HG03469 (cell line): Measurements from ENCODE around the gene IGFBP1.

Experiments
- ATAC-seq: cut with Tn5 transposase; IDR thresholded peaks from one replicate; pipeline ENCODE4 v1.9.1; 2021; ENCODE audit warnings: mild to moderate bottlenecking, moderate library complexity, moderate number of reproducible peaks; ENCODE audit not compliant: unreplicated experiment

IGFBP1 gene

DNA sequence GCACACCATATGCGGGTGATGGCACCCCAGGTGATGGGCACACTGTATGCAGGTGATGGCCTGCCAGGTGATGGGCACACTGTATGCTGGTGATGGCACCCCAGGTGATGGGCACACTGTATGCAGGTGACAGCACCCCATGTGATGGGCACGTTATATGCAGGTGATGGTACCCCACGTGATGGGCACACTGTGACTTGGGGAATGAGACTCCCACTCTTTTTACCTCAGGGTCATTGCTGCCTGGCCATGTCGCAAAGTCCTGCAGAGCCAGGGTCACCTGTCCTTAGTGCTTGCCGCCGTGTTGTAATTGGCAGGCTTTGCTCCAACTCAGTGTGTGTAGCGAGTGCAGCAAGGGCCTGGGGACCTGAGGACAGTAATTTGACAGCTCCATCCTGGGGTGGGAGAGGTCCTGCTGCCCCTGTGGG, 7.8 kb upstream of the IGFBP1 start:
- no peak for ATAC-seq

DNA sequence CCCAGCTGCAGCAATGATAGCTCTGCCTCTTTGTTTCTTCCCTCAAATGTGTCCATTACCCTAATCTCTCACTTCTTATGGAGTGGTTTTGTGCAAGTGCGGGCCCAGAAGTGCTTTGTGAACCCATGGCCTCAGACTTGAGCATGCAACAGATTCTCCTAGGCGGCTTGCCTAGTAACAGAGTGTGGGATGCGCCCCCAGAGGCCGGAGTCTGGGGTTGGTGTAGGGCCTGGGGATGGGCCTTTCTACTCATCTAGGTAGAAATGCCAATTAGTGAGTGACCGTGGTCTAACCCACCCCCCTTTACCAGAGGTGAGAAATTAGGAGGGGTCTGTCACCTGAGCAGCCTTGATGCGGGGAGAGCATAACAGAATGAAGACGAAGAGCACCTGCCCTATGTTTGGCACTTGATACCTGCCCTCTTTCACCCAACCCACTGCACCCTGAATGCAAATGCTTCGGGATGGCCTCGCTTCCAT, 7.0 kb upstream of the IGFBP1 start:
- ATAC-seq: no peak

DNA sequence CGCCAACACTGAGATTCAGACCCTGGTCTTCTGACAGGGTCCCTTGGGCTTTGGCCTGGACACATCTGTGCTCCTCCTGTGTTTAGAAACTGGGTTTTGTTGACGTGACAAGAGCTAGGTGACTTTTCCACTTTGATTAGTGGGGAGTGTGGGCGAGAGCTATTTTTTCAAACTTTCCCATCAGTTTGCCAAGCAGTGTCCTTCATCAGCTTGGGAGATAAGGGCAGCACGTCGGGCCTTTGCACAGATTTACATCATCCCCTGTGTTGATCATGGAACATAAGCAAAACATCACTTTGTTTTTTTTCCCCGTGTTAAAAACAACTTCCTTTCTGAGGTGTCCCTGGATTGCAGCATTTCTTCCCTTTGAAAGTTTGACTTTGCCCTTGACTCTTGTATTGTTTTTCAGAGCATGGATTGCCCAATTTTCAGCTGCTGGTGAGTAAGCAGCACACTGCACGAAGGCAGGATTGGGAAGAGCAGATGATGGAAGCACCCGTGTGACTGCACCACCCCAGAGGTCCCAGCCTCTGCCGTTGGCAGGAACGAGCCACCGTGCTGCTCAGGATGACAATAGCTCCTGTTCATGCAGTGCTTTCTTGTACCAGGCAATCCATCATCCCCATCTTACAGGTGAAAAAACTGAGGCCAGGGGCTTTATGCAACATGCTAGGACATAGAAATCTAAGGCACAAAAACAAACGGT, 6.4 kb upstream of the IGFBP1 start:
- ATAC-seq: no peak

DNA sequence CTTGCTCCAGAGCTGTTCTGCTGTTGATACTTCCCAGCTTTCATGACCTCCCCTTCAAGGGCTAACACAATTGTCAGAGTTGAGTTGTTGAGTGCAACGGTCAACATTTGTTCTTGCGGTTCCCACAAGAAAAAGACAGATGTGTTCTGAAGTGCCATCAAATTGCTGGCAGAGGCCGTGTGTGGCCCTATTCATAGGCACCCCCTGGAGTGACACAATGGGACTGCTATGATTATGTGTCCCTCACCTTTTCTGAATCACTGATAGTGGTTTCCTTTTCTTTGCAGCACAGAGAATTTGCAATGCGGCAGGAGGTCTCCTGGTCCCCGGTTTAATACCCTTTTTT, 5.8 kb upstream of the IGFBP1 start:
- ATAC-seq: no peak

DNA sequence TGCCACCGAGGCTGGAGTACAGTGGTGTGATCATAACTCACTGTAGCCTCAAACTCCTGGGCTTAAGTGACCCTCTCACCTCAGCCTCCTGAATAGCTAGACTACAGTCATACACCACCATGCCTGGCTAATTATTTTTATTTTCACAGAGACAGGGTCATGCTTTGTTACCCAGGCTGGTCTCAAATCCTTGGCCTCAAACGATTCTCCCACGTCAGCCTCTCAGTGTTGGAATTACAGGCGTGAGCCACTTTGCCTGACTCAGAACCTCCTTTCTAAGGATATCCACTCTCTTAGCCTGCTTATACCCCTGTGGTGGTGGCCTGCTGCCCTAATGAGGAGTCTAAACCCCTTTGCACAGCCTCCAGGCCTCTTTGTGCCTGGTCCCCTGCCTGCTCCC, 4.2 kb upstream of the IGFBP1 start:
- ATAC-seq: no peak

DNA sequence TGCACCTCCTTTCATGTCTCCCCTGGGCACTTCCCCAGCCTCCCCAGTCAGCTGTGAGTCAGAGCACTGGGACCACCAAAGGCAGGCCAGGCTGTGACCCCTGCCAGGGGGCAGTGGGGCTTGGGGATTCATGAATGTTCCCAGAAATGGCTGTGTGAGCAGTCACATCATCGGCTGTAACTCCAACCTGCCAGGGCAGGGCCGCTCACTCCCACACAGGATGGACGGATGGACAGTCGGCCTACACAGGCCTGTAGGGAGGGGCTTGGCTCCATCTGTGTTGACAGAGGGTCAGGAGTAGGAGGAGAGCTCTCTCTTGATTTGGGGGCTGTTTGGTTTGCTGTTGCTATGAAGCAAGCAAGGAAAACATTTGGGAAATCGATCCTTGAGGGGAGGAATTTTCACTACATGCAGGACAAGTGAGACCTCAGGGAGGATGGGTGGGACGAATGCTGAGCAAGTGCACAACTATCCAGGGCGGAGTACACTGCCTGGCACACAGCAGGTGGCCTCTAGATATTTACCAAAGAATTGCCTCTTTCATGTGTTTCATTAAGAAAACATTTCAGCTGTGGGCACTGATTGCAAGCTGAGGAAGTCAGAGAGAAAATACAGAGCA, 2.9 kb upstream of the IGFBP1 start:
- ATAC-seq: no peak

DNA sequence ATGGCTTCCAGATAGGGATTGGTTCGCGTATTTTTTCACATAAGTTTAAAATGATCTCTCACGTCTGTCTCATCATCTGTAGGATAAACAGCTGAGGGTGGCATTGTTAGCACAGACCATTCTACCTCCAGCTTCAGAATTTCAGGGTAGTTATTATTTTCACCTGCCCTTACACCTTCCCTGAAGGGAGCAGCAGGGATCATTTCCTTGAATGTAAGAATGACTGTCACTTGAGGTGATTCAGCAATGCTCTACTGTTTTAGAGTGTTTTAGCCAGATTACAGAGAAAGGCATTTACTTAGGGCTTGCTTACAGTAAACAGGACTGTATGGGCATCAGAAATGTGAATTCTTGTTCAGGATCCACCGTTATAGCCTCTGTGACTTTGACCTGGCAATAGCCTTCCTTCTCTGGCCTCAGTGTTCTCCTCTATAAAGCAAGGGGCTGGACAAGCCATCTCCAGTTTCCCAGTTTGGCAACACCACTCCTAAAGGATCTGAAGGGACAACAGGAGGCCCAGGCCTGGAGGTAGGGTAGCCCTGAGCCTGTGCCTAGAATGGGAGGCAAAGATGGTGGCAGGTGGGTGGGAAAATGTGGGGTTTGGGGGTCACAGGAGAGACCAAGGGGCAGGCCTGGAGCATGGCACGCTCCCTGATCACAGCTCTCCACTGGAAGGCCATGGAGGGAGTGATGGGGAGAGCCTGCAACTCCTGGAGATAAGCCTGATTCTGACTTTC, 1.2 kb upstream of the IGFBP1 start:
- no peak for ATAC-seq

DNA sequence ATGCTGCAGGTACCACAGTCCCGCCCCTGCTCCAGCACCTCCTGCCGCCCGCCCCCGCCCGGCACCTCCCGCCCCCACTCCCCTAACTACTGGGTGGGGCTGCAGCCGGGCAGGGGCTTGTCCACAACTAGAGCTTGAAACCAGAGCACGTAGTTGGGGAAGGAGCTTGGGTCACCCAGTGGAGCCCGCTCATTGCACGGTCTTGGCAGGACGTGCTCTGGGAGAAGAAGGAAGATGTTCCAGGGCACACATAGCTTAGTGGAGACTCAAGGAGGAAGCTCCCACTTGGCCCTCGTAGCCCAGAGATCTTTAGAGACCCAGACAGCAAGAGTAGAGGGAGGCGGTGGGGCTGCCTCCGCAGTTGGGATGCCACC, 692 bp downstream of the IGFBP1 start:
- ATAC-seq: no peak

DNA sequence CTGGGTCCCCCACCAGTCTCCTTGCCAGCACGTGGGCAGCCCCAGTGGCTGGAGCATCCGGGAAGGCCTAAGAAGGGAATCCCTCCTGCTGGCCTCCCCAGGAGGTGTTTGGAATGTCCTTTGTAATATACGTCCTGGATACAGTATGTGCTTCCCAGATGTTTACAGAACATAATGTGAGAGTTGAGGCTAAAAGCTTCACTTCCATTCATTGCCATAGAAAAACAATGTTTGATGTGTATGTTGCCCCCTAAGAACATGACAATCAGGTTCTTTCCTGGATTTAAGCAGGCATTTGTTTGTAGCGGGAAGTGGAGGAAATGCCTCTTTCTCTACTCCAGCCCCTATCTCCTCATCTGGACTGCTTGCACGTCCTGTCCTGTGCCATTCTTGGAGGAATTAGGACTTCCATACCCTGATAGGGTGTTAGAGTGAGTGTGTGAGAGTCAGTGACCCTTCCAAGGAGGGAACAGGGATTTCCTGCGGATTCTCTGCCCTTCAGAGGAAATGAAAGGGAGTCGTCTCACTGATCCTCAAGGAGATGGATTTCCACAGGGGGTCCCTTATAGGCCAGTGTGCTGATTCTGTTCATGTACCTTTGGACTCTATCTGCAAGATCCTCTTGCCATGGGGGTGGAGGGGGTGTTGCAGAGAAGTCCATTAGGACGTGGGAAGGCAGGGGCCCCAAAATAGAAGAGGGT, 1.2 kb downstream of the IGFBP1 start:
- no peak for ATAC-seq

DNA sequence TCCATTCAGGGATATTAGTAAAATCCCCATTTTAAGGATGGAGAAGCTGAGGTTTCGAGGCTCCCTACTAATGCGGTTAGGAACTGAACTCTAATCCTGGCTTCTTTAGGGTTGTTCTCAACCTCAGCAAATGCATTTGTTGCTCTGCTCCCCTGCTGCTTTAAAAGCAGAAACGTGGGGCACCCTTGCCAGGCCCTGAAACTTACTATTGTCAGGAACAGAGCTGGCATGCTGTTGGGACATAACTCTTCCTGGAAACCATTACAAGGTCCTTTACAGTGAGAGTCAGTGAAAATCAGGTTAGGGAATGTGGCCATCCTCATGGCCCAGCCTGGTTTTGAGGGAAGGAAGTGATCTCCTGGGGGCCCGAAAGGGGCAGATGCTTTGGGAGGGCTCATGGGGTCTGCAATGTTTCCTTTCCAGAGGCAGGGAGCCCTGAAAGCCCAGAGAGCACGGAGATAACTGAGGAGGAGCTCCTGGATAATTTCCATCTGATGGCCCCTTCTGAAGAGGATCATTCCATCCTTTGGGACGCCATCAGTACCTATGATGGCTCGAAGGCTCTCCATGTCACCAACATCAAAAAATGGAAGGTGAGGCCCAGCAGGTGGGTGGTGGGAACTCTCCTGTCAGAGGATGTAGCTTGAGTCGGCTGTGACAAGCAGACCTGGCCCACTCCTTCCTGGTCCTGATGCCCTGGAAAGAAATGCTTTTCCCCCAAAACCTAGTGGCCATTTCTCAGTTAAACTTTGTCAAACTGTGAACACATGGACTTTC, 2.0 kb downstream of the IGFBP1 start:
- ATAC-seq: no peak

DNA sequence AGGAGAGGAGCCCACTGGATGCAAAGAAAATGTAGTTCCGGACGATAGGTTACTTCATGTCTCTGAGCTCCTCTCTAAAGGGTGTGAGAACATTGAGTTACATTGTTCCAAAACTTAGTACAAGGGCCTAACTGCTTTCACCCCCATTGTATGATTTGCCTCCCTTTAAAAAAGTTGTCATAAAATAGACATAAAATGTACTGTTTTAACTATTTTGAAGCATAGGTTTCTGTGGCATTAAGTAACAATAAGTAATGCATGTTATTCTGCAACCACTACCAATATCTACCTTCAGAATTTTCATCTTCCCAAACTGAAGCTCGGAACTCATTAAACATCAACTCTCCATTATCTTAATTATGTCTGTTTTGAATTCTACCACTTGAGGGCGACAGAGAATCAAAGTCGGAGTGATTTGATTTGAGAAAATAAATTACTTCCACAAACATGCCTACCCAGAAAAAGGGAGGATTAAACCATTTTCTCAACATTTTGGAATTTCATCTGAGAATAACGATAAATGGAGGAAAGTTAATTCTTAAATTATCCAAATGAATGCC, 2.7 kb downstream of the IGFBP1 start:
- ATAC-seq: no peak

DNA sequence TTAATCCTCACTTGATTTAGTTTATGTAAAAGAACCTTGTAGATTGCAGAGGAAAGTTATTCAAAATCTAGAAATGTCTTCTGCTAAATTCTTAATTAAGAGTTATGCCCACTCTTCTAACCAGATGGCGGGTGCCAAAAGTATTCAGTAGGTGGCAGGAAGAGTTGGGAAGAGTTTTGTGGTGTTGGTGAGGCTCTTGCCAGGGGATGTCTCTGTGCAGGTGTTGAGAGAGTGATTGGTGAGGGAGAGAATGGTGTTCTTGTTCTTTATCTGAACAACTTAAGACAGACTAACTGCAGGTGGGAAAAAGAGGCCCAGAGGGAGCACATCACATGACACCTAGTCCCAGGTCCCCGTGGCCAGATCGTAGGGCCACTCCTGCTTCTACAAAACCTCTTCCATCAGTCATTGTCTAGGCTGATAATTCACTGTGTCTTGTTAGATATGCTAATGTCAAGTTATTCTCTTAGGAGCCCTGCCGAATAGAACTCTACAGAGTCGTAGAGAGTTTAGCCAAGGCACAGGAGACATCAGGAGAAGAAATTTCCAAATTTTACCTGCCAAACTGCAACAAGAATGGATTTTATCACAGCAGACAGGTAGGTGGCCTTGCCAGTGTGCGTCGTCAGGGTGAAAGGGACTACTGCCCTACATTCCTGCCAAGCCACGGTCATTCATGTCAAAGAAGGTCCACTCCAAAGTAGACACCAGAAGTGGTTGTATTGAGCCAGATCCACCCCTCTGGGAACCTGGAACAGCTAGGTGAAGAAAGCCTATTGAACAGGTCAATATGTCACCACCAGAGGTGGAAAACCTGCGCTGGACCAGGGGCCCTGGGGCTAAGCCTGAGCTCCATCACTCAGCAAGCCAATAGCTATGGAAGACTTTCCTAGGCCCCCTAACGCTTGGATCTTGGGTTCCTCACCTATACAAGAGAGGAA, 3.4 kb downstream of the IGFBP1 start:
- ATAC-seq: no peak

DNA sequence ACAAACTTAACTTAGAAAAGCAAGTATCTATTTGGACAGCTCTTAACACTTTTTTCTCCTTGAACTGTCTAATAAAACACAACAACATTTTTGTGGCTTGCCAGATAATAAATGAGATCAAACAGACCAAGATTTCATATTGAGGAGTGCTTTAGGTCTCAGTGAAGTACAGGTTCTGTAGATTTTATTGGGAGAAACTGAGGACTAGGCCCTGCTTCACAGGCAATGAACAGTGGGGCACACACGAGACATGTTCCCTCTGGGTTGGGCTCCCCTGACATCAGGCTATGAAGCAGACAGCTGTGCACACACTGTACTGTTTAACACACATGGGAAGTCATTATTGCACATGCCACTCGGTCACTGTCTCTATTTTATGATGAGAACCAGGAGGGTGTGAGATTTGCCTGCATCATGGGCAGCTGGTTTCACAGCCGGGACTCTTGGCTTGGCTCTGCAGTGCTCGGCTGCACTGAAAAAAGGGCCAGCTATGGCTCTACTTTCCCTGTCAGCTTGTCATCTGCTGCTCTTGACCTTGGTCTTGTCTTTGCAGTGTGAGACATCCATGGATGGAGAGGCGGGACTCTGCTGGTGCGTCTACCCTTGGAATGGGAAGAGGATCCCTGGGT, 4.2 kb downstream of the IGFBP1 start:
- no peak for ATAC-seq

DNA sequence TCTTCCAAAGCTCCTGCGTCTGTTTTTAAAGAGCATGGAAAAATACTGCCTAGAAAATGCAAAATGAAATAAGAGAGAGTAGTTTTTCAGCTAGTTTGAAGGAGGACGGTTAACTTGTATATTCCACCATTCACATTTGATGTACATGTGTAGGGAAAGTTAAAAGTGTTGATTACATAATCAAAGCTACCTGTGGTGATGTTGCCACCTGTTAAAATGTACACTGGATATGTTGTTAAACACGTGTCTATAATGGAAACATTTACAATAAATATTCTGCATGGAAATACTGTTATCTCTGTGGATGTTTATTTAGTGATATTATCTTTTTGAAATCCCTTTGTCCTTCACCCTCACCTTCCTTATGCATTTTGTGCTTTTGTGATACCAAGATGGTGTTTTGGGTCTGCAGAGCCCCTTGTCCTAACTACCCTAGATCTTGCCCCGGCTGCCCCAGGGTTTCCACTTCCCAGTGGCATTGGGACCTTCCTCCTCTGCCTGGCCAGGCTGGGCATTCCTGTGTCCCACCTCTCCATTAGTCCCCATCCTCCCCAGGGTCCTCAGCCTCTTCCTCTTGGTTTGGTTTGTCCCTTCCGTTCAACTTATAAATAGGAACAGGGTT, 5.2 kb downstream of the IGFBP1 start:
- no peak for ATAC-seq

DNA sequence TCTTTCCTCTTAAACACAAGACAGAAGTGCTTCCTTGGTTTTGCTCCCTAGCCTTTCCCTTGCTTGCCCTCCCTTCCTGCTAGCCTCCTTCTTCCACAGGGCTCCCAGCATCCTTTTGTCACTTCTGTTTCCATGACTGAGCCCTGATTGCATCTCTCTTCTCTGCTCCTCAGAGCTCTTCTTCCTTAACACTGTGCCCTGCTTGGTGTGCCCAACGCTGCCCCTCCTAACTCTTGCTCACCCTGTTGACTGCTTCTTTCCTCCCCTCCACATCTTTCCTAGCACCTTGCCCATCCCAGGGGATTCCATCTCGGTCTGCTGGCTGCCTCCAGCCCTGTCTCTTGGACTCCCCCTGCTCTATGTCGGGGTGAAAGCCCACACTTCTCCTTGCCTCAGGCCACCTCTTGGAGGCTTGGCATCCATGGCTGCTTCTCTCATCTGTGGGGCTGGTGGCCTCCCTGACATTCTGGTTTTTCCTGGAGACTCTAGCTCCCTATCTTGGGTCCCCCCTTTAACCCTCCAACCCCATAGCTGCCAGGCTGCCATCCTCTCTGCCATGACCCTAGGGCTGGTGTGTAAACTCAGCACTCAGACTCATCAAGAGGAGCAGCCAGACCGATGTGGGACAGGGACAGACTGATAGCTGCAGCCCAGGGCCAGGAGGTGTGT, 5.8 kb downstream of the IGFBP1 start:
- no peak for ATAC-seq

DNA sequence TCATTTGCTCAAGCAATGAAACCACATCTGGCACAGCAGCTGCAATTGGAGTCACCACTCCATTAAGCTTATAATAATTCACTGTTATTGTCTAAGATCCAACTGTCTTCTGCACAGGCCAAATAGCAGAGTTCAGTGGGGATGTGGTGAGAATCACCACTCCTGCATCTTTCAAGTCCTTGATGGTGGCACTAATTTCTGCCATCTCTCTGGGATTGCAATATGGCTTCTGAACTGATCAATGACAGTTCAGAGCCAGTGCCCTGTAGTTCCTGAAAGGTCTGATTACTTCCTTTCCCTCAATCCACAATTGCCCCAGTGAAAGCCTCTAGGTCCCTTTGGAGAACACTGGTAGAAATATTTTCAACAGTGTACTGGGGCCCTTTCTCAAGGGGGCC, 6.4 kb downstream of the IGFBP1 start:
- no peak for ATAC-seq

DNA sequence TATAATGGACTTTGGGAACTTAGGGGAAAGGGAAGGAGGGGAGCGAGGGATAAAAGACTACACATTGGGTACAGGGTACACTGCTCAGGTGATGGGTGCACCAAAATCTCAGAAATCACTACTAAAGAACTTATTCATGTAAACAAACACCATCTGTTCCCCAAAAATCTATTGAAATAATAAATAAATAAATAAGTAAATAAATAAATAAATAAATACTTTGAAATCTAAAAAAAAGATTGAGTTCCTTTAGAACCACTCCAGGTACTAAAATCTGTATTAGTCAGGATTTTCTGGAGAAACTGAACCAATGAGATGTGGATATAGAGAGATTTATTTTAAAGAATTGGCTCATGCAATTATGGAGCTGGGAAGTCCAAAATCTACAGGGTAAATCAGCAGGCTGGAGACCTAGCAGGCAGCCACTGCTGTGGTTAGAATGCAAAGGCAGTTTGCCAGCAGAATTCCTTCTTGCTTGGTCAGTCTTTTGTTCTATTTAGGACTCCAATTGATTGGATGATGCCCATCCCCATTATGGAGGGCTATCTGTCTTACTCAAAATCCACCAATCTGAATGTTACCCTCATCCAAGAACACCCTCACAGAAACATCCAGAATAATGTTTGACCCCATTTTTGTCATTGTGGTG, 8.9 kb downstream of the IGFBP1 start:
- ATAC-seq: no peak
